ENCODE data around the gene LHPP.

DNA sequence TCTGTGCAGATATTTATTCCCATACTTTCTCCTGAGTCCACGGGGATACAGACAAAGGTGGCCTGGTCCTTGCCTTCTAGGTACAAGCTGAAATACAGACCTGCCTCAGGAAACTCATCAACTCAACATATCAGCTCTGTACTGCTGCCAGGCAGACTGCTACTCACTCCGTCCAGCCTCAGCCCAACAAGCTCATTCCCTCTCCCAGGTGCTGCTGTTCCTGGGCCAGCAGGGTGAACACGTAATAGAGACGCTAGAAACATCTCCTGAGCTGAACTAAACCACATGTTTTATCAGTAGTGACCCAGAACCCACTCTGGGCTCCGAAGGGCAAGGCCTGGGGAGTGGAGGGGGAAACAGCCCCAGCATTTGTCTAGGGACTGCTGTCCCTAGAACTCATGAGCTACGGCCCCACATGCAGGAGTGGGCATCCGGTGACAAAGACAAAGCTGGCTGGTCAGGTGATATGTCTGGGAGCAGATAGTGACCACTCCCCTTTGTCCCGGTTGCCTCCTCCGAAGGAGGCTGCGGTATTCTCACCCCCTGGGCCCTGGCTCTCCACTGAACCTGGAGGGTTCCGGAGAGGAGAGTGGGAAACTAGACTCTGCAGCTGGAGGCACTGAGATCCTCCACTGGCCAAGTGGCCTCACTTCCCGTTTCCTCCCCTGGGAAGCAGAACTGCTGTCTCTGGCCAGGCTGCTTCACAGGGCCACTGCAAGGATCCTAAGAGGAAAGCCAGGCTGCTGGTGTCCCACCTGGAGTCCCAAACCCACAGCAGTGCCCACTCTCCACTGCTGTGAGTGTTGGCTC is 166.4 kb downstream of the LHPP start:
- TF ChIP-seq, protein P1, sequence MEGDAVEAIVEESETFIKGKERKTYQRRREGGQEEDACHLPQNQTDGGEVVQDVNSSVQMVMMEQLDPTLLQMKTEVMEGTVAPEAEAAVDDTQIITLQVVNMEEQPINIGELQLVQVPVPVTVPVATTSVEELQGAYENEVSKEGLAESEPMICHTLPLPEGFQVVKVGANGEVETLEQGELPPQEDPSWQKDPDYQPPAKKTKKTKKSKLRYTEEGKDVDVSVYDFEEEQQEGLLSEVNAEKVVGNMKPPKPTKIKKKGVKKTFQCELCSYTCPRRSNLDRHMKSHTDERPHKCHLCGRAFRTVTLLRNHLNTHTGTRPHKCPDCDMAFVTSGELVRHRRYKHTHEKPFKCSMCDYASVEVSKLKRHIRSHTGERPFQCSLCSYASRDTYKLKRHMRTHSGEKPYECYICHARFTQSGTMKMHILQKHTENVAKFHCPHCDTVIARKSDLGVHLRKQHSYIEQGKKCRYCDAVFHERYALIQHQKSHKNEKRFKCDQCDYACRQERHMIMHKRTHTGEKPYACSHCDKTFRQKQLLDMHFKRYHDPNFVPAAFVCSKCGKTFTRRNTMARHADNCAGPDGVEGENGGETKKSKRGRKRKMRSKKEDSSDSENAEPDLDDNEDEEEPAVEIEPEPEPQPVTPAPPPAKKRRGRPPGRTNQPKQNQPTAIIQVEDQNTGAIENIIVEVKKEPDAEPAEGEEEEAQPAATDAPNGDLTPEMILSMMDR (IDR thresholded peaks at IDR 0.05): no peak
- no peak for TF ChIP-seq EZH2phosphoT487 (IDR thresholded peaks at IDR 0.05)
- TF ChIP-seq EZH2 (IDR thresholded peaks at IDR 0.05): no peak

Measured in neural progenitor cell (in vitro differentiated cells).